Omental fat pad (tissue), 4 donors: ENCODE data around the gene SLC35D3. TPM values are rescaled to one million over a fixed set of nuclear protein-coding genes. Genes with fewer than 3 reads are reported as not detected.

Experiments used
- ATAC-seq: fragments of 150-250 bp; one replicate; pipeline ENCODE4 v1.9.1; 2016; ENCODE audit warnings: mild to moderate bottlenecking, moderate library complexity; ENCODE audit not compliant: low FRiP score
- DNase-seq: peaks from one replicate; pipeline ENCODE4 v3.0.0-alpha.2; 2019; ENCODE audit warnings: low spot score
- CTCF ChIP-seq, 3 donors: fragments of 450-650 bp; IDR thresholded peaks; one replicate each; pipeline ENCODE4 v1.5.1; 2016 to 2017; ENCODE audit warnings: antibody characterized with exemption in 3 of 3, mild to moderate bottlenecking in 3 of 3, moderate library complexity in 2 of 3
- total RNA-seq, 4 donors: library from RNA; depleted of rRNA; stranded (reverse); fragments of >200 nt; gene quantifications; one replicate each; pipeline ENCODE4 v1.1.0, GENCODE V29; 2016

Gene SLC35D3
- total RNA-seq, 4 donors from 2014 or later, result not detected

GRCh38 chr6:136923116-136923953, 1.2 kb downstream of the SLC35D3 start:
- ATAC-seq, result no peak
- no peak for TF ChIP-seq CTCF (IDR thresholded peaks at IDR 0.05)
- no peak for DNase-seq

GRCh38 chr6:136923954-136924673, 2.0 kb downstream of the SLC35D3 start:
- DNase-seq, result no peak
- no peak for TF ChIP-seq CTCF (IDR thresholded peaks at IDR 0.05)
- ATAC-seq, result no peak

- ATAC-seq, result no peak
- no peak for DNase-seq
- TF ChIP-seq CTCF (IDR thresholded peaks at IDR 0.05), result no peak
These were observed 4.3 kb downstream of the SLC35D3 start for GRCh38 chr6:136926383-136926782.

GRCh38 chr6:136927292-136927691, 5.2 kb downstream of the SLC35D3 start:
- TF ChIP-seq CTCF (IDR thresholded peaks at IDR 0.05), result no peak
- DNase-seq, result no peak

GRCh38 chr6:136930528-136930927, 8.4 kb downstream of the SLC35D3 start:
- no peak for DNase-seq
- ATAC-seq, result no peak
- TF ChIP-seq CTCF (IDR thresholded peaks at IDR 0.05), result no peak

More at GRCh38 chr6:136927292-136927691, 5.2 kb downstream of the SLC35D3 start:
- ATAC-seq, result no peak

GRCh38 chr6:136932599-136932998, 10.5 kb downstream of the SLC35D3 start:
- TF ChIP-seq CTCF (IDR thresholded peaks at IDR 0.05), result no peak
- no peak for DNase-seq
- ATAC-seq, result no peak
